ENCODE measurements around the gene PLAGL2.
"Not testable (repeated sequence)": the region's sequence is repeated elsewhere in the genome, so short reads cannot be mapped to it uniquely, and the experiment has no call there.

Gene PLAGL2

DNA sequence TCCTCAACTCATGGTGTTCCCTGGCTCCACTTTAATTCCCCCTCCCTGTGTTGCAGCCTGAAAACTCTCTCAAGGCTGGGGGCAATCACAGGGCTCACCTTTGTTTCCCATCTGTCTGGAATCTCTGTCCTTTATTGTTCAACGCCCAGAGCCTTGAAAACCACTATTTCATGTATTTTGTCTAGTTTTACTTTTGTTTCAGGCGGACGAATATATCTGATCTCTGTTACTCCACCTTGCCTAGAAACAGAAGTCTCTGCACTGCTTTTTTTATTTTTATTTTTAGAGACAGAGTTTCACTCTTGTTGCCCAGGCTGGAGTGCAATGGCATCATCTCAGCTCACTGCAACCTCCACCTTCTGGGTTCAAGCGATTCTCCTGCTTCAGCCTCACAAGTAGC lies 27.6 kb downstream of the PLAGL2 start:
- no peaks in the 10 kb centered on the region for H3K79me2 ChIP-seq (ENCODE audit: control insufficient read depth, low read length)
- H3K9me2 ChIP-seq (replicated peaks; ENCODE audit: control insufficient read depth, low read length): no peaks in the 10 kb centered on the region
- no peak overlapping the region for H3K27ac ChIP-seq (ENCODE audit: low read depth, low read length)
- no peaks in the 10 kb centered on the region for H3K27me3 ChIP-seq (ENCODE audit: control insufficient read depth, low read length)
- no peaks in the 10 kb centered on the region for H3K36me3 ChIP-seq (ENCODE audit: control insufficient read depth, low read length)
- H3F3A ChIP-seq (ENCODE audit: control insufficient read depth, insufficient read depth): no peaks in the 10 kb centered on the region
- H4K20me1 ChIP-seq (ENCODE audit: control insufficient read depth, insufficient read depth, low read depth, low read length): no peaks in the 10 kb centered on the region
- TF ChIP-seq EZH2phosphoT487 (IDR thresholded peaks at IDR 0.05; ENCODE audit: borderline replicate concordance, low read length) (no peak), CTCF (IDR thresholded peaks at IDR 0.05; ENCODE audit: low read depth, low read length, poor library complexity, severe bottlenecking) (no peak)
- H3K9me3 ChIP-seq (ENCODE audit: control insufficient read depth, insufficient read depth, low read length): no peaks in the 10 kb centered on the region
- no peak overlapping the region for H3K4me3 ChIP-seq (ENCODE audit: low read length)
- no peak overlapping the region for H3K4me2 ChIP-seq (ENCODE audit: low read length)
- no peaks in the 10 kb centered on the region for H3K4me1 ChIP-seq (ENCODE audit: control insufficient read depth, low read length)

GRCh38 chr20:32179515-32179914 lies 28.0 kb downstream of the PLAGL2 start:
- no peak for TF ChIP-seq CTCF (IDR thresholded peaks at IDR 0.05; ENCODE audit: low read depth, low read length, poor library complexity, severe bottlenecking)
- no peak for TF ChIP-seq EZH2phosphoT487 (IDR thresholded peaks at IDR 0.05; ENCODE audit: borderline replicate concordance, low read length)
- H3K4me1 ChIP-seq (ENCODE audit: control insufficient read depth, low read length): no peaks in the 10 kb centered on the region
- H3K27ac ChIP-seq (ENCODE audit: low read depth, low read length): no peak overlapping the region
- no peaks in the 10 kb centered on the region for H3K9me3 ChIP-seq (ENCODE audit: control insufficient read depth, insufficient read depth, low read length)
- no peaks in the 10 kb centered on the region for H4K20me1 ChIP-seq (ENCODE audit: control insufficient read depth, insufficient read depth, low read depth, low read length)
- no peak overlapping the region for H3K4me2 ChIP-seq (ENCODE audit: low read length)
- H3K4me3 ChIP-seq (ENCODE audit: low read length): no peak overlapping the region
- no peaks in the 10 kb centered on the region for H3K36me3 ChIP-seq (ENCODE audit: control insufficient read depth, low read length)
- H3F3A ChIP-seq (ENCODE audit: control insufficient read depth, insufficient read depth): no peaks in the 10 kb centered on the region
- H3K9me2 ChIP-seq (replicated peaks; ENCODE audit: control insufficient read depth, low read length): no peaks in the 10 kb centered on the region
- no peaks in the 10 kb centered on the region for H3K79me2 ChIP-seq (ENCODE audit: control insufficient read depth, low read length)
- H3K27me3 ChIP-seq (ENCODE audit: control insufficient read depth, low read length): no peaks in the 10 kb centered on the region

DNA sequence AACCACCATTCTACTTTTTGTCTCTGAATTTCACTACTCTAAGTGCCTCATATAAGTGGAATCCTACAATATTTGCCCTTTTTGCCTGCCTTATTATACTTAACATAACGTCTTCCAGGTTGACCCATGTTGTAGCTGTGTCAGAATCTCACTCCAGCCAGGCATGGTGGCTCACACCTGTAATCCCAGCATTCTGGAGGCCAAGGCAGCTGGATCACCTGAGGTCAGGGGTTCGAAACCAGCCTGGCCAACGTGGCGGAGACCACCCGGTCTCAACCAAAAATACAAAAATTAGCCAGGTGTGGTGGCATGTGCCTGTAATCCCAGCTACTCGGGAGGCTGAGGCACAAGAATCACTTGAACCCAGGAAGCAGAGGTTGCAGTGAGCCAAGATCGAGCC lies 29.8 kb downstream of the PLAGL2 start:
- H3K9me2 ChIP-seq (replicated peaks; ENCODE audit: control insufficient read depth, low read length); H4K20me1 ChIP-seq (ENCODE audit: control insufficient read depth, insufficient read depth, low read depth, low read length): not testable (repeated sequence)

DNA sequence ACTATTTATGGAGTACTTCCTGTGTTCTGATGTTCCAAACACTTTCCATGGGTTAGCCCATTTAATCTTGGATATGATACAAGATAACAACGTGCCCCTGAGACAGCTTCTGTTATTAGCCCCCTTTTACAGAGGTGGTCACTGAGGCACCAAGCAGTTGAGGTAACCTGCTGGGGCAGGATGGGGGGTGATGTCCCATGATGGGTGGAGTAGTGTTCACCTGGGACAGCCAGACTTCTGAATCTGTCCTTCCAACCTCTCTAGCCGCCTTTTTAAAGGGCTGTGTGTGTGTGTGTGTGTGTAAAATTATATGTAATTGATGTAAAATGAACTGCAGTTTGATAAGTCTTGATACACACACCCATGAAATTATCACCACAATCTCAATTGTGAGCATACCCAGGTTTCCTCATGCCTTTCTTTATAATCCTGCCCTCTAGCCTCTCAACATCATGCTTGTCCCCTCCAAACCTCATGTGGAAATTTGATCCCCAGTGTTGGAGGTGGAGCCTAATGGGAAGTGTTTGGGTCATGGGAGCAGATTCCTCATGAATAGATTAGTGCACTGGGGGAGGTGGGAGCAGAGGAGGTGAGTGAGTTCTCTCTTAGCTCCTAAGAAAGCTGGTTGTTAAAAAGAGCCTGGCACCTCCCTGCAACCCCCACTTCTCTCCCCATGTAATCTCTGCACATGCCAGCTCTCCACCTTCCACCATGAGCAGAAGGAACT lies 39.2 kb downstream of the PLAGL2 start:
- Histone ChIP-seq H3K27me3 (ENCODE audit: control insufficient read depth, low read length) (no peaks in the 10 kb centered on the region), H3K9me2 (replicated peaks; ENCODE audit: control insufficient read depth, low read length) (no peaks in the 10 kb centered on the region), H3K4me3 (ENCODE audit: low read length) (no peak overlapping the region), H3K36me3 (ENCODE audit: control insufficient read depth, low read length) (peaks cover 28% of the 10 kb centered on the region), H3F3A (ENCODE audit: control insufficient read depth, insufficient read depth) (peaks cover 7% of the 10 kb centered on the region), H3K4me1 (ENCODE audit: control insufficient read depth, low read length) (no peaks in the 10 kb centered on the region), H3K27ac (ENCODE audit: low read depth, low read length) (no peak overlapping the region), H3K4me2 (ENCODE audit: low read length) (no peak overlapping the region), H4K20me1 (ENCODE audit: control insufficient read depth, insufficient read depth, low read depth, low read length) (no peaks in the 10 kb centered on the region), H3K79me2 (ENCODE audit: control insufficient read depth, low read length) (no peaks in the 10 kb centered on the region), H3K9me3 (ENCODE audit: control insufficient read depth, insufficient read depth, low read length) (no peaks in the 10 kb centered on the region)
- no peak for TF ChIP-seq CTCF (IDR thresholded peaks at IDR 0.05; ENCODE audit: low read depth, low read length, poor library complexity, severe bottlenecking)
- no peak for TF ChIP-seq EZH2phosphoT487 (IDR thresholded peaks at IDR 0.05; ENCODE audit: borderline replicate concordance, low read length)

More for the DNA sequence above, 29.8 kb downstream of the PLAGL2 start:
- H3K4me2 ChIP-seq (ENCODE audit: low read length); H3K27ac ChIP-seq (ENCODE audit: low read depth, low read length); H3K36me3 ChIP-seq (ENCODE audit: control insufficient read depth, low read length); H3K79me2 ChIP-seq (ENCODE audit: control insufficient read depth, low read length); H3K4me3 ChIP-seq (ENCODE audit: low read length); H3K9me3 ChIP-seq (ENCODE audit: control insufficient read depth, insufficient read depth, low read length); H3K4me1 ChIP-seq (ENCODE audit: control insufficient read depth, low read length); H3F3A ChIP-seq (ENCODE audit: control insufficient read depth, insufficient read depth); H3K27me3 ChIP-seq (ENCODE audit: control insufficient read depth, low read length): not testable (repeated sequence)

Data from DOHH2 (cell line).